ENCODE measurements around the gene KIN.

DNA sequence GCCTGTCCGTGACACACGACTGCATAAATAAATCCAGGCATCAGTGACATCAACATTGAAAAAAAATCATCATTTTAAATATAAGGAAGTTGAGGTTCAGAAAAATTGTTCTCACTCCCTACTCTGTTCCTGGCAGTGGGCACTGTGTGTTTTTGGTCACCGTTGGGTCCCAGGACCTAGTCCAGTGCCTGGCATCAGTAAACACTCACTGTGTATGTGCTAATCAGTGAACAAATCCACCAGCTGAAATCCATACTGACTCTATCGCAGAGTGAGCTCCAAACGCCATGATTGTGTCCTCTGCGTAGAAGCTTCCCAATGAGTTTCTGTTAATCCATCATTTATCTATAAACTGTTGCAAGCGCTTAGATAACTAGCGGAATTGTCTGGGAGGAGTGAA lies 43.5 kb downstream of the KIN start:
- TF ChIP-seq POLR2A (IDR thresholded peaks at IDR 0.05): no peak
- no peak for TF ChIP-seq CTCF (IDR thresholded peaks at IDR 0.05)
- no peak for TF ChIP-seq POLR2AphosphoS5 (IDR thresholded peaks at IDR 0.05)

All from suprapubic skin (tissue), 4 donors.